Mesenteric fat pad (tissue), 1 donor: ENCODE results near the gene SNPH. TPM values are rescaled to one million over a fixed set of nuclear protein-coding genes. Genes with fewer than 3 reads are reported as not detected.

Source experiments
- DNase-seq: peaks from one replicate; pipeline ENCODE4 v3.0.0-alpha.2; 2020; ENCODE audit warnings: low spot score
- total RNA-seq: library from RNA; stranded (reverse); fragmentation: NEBNext Ultra II Directional; extraction: Animal tissue kit (Norgen Biotek cat#: 25700); gene quantifications from one replicate; pipeline ENCODE4 v1.2.1, GENCODE V29; 2021
- donor health status: DM: yes; HTN: yes; CAD: no.

SNPH gene
- total RNA-seq, 1 donor from 2014 or later: 4.9 TPM

DNA sequence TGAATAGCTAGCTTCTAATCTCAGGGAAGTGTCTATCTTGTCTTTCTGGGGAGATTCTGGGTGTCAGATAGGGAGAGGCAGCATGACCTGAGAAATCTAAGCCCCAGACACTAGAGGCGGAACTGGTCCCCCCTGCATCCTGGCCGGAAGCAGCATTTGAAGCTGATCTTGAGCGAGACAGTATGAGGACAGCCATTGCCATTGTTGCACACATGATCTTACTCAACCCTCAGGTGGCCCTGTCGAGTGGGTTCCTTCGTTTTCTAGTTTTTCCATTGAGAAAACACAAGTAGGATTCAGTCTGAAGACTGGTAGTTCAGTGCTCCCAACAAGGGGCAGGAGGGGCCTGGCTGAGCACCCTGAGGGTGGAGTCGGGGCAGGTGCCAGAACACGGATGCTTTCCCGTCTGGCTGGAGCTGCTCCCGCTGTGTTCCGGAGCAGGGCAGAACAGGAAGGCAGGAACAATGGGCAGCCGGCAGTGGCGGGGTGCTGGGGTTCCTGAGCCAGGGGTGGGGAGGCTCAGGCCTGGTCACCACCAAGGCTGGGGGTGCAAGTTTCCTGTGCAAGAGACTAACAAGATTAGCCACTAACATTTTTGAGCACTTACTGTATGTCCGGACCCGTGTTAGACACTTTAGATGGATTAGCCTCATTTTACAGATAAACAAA, 70.7 kb downstream of the SNPH start:
- DNase-seq: peak; percentile 92

DNA sequence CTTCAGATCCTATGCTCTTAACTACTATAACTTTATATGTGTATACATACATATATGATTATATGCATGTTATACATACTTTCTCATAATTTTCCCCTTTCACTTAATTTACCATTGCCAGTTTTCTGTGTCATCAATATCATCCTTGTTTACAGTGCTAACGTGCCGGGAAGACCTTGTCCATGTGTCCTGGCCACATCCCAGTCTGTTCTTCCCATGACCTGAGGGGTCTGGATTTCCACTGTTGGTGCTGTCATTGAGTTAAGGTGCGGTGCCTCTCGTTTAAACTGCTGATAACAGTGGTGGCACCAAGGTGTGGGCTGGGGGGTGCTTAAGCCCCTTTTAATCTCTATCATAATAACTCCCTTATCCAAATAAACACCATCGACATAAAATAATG, 71.3 kb downstream of the SNPH start:
- peak; percentile 14 for DNase-seq

DNA sequence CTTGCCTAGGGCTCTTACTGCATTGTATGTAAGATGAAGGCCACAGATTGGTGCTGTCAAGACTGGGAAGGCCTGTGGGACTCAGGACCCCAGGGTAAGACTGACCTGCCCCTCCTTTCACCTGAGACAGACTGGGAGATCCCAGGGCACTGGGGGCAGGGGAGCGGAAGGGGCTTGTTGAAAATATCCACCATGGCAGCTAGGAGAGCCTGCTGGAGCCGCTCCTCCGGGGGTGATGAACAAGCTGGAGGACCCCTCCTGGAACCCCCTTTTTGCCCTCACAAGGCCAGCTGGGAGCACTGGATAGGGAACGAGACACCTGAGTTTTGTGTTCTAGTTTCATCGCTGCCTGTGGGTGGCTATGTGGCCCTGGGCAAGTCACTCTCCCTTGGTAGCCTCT, 72.0 kb downstream of the SNPH start:
- peak; percentile 81 for DNase-seq

DNA sequence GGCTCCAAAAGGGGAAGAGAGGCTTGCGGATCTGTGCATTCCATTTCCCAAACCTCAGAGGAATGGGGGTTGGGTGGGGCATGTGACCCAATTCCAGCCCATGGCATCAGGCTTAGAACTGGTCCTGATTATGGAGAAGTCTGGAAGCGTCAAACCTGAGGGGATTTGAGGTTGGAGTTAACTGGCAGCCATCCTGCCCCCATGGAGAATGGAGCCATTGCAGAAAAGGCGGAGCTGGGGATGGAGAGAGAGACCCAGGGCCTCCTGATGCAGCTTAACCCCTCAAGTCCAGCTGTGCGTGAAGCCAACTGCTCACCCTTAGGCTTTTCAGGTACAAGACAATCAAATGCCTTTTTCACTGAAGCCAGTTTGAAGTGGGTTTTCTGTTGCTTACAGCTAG, 72.7 kb downstream of the SNPH start:
- peak; percentile 24 for DNase-seq

DNA sequence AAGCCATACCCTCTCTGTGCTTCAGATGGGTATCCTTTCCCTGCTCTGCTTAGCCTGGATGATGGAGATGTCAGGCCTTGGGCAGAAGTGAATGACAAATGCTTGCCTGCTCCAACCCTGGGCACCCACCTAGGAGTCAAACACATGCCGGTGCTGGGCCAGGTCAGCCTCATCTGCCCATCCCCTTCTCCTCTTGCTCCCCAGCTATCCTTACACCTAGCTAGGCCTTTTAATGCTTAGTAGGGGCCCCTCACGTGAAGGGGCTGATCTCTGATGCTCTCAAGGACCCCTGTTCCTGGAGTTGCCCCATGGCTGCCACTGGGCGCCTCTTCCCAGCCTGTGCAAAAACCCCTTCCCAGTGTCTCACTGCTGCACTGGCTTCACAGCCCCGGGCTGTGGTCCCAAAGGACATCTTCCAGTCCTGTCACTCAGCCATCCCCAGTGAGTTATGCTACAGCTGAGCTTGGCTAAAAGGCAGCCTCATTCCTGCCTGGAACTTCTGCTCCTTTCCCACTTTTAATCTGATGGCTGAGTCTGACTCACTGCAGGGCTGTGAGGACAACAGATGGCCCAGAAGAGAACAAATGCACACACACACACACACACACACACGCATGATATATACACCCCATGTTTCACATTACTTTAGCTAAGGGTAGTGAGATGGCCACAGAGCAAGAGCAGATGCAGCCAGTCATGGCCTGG, 75.6 kb downstream of the SNPH start:
- DNase-seq: no peak

DNA sequence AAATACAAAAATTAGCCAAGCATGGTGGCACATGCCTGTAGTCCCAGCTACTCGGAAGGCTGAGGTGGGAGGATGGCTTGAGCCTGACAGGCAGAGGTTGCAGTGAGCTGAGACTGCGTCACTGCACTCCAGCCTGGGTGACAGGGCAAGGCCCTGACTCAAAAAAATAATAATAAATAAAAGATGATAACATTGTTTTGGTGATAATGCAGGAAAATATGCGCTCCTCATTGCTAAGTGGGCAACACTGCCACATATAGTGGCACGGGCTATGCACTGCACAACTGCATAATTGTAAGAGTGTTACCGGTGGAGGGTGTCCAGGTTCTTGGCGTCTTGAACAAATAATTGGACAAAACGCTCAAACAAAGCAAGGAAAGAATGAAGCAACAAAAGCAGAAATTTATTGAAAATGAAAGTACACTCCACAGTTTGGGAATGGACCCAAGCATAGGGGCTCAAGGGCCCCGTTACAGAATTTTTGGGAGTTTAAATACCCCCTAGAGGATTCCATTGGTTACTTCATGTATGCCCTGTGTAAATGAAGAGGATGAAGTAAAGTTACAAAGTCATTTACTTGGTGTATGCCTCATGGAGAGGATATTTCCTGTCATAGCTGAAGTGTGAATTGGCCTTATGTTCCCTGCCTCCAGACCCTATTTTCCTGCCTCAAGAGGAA, 77.5 kb downstream of the SNPH start:
- DNase-seq: peak; percentile 62

DNA sequence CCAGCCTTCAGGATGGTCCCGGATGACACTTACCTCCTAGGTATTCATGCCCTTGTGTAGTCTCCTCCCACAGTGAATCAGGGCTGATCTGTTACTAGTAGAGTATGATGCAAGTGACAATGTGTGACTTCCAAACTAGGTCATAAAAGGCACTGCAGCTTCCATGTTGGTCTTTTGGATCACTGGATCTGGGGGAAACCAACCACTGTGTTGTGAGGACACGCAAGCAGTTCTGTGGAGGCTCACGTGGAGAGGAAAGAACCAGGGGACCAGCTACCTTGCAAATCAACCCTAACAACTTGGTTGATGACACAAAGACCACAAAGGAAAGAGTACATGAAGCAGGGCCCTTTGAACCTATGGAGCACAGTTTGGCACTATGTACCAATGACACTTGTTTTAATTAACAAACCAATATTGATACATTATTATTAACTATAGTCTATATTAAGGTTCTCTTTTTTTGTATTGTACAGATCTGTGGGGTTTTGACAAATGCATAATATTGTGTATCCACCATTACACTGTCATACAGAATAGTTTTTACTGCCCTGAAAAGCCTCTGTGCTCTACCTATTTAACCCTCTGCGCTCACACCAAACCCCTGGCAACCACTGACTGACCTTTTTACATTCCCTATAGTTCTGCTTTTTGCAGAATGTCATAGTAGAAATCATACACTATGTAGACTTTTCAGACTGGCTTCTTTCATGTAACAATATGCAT, 79.1 kb downstream of the SNPH start:
- DNase-seq: peak; percentile 51

DNA sequence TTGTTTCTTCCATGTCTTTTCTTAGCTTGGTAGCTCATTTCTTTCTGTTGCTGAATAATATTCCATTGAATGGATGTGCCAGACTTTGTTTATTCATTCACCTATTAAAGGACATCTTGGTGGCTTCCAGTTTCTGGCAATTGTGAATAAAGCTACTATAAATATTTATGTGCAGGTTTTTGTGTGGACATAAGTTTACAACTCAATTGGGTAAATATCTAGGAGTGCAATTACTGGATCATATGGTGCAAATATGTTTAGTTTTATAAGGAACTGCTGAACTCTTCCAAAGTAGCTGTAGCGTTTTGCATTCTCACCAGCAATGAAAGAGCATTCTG, 79.6 kb downstream of the SNPH start:
- no peak for DNase-seq

DNA sequence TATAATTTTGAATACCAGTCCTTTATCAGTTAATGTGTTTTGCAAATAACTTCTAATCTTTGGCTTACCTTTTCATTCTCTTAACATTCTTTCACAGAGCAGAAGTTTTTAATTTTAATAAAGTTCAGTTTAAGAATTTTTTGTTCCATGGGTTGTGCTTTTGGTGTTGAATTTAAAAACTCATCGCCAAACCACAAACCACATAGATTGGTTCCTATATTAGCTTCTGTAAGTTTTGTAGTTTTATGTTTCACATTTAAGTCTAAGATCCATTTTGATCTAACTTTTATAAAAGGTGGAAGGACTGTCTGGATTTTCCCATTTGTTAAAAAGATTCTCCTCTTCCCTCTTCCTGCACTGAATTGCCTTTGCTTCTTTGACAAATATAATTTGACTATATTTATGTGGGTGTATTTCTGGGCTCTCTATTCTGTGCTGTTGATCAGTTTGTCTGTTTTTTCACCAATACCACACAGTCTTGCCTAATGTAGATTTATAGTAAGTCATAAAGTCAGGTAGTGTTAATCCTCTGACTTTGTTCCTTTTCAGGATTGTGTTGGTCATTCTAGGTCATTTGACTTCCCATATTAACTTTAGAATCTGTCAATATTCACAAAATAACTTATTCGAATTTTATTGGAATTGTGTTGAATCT, 80.3 kb downstream of the SNPH start:
- DNase-seq: no peak

DNA sequence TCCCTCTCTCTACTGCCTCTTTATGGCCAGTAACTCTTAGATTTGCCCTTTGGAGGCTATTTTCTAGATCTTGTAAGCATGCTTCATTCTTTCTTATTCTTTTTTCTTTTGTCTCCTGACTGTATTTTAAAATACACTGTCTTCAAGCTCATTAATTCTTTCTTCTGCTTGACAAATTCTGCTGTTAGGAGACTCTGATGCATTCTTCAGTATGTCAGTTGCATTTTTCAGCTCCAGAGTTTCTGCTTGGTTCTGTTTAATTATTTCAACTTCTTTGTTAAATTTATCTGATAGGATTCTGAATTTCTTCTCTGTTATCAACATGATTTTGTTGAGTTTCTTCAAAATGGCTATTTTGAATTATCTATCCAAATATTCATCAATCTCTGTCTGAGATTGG, 87.9 kb downstream of the SNPH start:
- no peak for DNase-seq

DNA sequence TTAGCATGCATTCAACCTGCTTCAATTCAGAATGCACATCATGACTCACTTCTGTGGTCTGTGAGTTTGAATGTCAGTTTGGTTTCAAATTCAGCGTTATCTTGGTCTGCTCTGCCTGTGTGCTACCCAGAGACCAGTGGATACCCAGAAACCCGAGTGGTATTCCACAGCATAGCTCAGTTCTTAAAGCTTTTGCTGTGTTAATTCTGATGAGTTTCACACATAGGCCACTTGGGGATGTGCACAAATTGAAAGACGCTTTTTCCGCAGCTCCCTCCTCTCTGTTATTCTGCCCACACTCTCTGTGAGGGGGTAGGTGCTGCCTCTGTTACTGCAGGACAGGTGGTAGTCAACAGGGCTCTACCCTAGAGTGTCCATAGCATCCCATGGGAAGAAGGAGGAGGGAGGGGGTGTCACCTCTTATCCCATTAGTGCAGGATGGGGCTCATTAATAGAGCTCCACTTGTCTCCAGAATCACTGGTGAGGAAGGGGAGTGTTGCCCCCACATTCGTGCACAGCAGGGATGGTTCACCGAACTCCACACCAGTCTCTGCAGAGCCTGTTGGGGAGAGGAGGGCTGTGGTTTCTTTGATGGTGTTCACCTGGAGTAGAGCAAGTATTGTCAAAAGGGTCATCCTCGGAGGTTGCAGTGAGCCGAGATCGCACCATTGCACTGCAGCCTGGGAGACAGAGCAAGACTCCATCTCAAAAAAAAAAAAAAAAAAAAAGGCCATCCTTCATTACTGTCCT, 92.0 kb downstream of the SNPH start:
- no peak for DNase-seq

Other genes starting within 250 kb of the SNPH start
- 126 TPM for gene PSMF1, start 147.7 kb upstream of the SNPH start, total RNA-seq
- gene TMEM74B, start 81.3 kb upstream of the SNPH start, total RNA-seq: 0.42 TPM
- 0.32 TPM for gene C20orf202, start 62.8 kb upstream of the SNPH start, total RNA-seq
- gene RAD21L1, start 40.2 kb upstream of the SNPH start, total RNA-seq: not detected
- 7.2 TPM for gene SDCBP2, start 62.8 kb downstream of the SNPH start, total RNA-seq
- 384 TPM for gene FKBP1A, start 126.8 kb downstream of the SNPH start, total RNA-seq
- 78.6 TPM for gene NSFL1C, start 200.6 kb downstream of the SNPH start, total RNA-seq
- 25.5 TPM for gene SIRPB2, start 225.1 kb downstream of the SNPH start, total RNA-seq